ENCODE data around the gene TRPM2. TPM values are rescaled to one million over a fixed set of nuclear protein-coding genes. Genes with fewer than 3 reads are reported as not detected.
A peak's percentile ranks its signal among the peaks of the same experiment; 100 is the strongest.

TRPM2 gene
- total RNA-seq, 1 experiment from 2014 or later = not detected

- DNase-seq (ENCODE audit: low spot score) = no peak
- in situ Hi-C loops (cut with HindIII; ENCODE audit: low sequenced_read_pairs) = no loop called here
Observed at GRCh38 chr21:44320847-44321246, 32.6 kb upstream of the TRPM2 start.

- in situ Hi-C loops (cut with HindIII; ENCODE audit: low sequenced_read_pairs) = no loop called here
Observed at GRCh38 chr21:44321846-44322450, 31.5 kb upstream of the TRPM2 start.

DNA sequence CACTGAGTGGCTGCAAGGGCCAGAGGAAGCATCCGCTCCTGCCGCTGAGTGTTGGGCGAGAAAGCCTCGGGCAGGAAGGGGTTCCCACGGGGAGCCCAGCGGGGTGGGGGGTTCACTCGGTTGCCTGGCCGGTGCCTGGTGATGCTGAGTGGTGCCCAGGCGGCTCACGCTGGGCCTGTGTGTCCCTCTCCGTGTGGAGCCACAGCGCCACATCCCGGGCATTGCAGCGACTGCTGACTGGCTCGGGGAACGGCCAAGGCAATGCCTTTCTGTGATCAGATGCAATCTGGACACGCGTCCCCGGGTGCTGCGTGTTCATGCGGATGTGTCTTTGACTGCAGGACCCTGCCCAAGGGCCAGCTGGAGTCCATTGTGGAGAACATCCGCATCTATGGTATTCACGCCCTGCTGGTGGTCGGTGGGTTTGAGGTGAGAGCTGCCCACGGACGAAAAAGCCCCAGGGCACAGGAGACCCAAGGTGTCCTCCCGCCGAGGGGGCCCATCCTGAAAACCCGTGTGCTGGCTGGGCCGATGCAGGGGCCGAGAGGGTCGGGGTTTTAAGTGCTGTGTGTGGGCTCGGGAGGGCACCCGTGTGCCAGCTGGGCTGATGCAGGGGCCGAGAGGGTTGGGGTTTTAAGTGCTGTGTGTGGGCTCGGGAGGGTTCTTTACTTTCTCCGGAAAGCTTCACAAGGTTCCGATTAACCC is 30.6 kb upstream of the TRPM2 start:
- in situ Hi-C loops (cut with HindIII; ENCODE audit: low sequenced_read_pairs) = no loop called here
- DNase-seq (ENCODE audit: low spot score) = peak; percentile 68

More at GRCh38 chr21:44321846-44322450, 31.5 kb upstream of the TRPM2 start:
- no peak for DNase-seq (ENCODE audit: low spot score)

DNA sequence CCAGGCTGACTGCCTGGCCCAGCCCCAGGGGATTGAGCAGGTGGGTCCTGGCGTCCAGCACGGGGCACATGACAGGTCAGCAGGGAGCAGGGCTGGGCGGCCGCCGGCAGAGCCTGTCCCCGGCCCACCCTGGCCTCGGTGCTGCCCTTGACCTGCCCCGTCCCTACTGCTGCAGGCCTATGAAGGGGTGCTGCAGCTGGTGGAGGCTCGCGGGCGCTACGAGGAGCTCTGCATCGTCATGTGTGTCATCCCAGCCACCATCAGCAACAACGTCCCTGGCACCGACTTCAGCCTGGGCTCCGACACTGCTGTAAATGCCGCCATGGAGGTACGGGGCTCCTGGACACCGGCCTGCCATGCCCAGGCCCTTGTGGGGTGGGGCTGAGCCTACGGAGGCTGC is 29.8 kb upstream of the TRPM2 start:
- in situ Hi-C loops (cut with HindIII; ENCODE audit: low sequenced_read_pairs) = no loop called here
- DNase-seq (ENCODE audit: low spot score) = no peak

DNA sequence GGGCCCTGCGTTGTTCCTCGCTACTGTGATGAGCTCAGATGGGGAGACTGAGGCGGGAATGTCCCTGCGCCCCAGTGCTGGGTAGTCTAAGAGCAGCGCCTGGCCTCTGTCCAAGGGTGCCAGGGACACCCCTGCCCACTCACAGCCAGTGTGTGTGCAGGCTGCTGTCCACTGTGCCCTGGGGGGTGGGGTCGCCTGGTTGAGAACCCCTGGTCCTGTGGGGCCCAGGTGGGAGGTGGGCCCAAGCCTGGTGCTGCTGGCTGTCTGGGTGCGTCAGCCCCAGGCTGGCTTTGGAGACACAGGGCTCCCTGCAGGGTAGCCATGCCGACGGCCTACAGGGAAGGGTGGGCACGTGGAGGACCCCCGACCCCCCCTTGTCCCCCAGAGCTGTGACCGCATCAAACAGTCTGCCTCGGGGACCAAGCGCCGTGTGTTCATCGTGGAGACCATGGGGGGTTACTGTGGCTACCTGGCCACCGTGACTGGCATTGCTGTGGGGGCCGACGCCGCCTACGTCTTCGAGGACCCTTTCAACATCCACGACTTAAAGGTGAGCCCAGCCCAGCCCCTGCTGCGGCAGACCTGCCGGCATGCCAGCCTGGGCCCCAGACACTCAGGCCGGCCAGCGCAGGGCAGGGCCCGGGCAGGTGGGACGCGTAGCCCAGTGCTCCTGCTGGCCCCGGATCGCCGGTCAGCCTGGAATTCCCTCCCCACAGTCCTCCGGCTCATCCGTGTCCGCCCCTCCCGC is 29.1 kb upstream of the TRPM2 start:
- no peak for DNase-seq (ENCODE audit: low spot score)
- in situ Hi-C loops (cut with HindIII; ENCODE audit: low sequenced_read_pairs) = no loop called here

DNA sequence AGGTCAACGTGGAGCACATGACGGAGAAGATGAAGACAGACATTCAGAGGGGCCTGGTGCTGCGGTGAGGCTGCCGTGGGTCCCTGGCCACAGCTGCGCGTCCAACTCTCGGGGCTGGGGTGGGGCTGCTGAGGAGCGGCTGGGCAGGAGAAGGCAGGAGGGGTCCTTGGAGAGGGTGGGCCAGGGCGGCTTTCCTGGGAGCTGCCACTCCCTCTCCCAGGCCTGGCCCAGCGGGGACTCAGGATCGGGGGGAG is 28.6 kb upstream of the TRPM2 start:
- no peak for DNase-seq (ENCODE audit: low spot score)
- in situ Hi-C loops (cut with HindIII; ENCODE audit: low sequenced_read_pairs) = no loop called here

DNA sequence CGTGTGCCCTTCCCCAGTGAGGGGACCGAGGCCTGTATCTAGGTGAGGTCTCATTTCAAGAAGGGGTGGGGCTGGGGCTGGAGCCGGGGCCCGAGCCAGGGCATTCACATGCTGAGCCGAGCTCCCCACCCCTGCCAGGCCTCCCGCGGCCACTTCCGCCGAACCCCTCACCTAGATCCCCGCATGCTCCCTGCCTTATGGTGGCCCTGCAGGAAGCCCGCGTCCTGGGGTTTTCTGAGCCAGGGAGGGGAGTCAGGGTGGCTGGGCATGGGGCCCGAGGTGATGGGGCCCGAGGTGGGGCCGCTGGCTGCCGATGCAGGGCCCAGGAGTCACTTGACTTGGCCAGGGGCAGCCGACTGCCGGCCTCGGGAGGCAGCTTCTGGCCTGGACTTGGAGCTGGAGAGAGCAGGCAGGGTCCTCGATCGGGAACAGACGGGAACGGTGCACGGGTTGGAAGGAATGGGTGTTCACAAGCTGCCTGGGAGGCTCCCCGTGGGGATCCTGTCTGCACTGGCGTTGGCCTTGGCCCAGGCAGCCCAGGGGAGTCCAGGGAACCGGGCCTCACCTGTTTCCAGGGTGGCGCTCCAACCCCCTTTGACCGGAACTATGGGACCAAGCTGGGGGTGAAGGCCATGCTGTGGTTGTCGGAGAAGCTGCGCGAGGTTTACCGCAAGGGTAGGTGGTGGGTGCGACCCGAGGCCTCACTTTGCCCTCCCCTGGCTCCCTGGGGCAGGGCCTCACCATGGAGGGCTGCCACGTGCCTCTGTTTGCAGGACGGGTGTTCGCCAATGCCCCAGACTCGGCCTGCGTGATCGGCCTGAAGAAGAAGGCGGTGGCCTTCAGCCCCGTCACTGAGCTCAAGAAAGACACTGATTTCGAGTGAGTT is 27.8 kb upstream of the TRPM2 start:
- in situ Hi-C loops (cut with HindIII; ENCODE audit: low sequenced_read_pairs) = no loop called here
- DNase-seq (ENCODE audit: low spot score) = no peak

- DNase-seq (ENCODE audit: low spot score) = no peak
Observed at GRCh38 chr21:44326272-44326647, 27.2 kb upstream of the TRPM2 start.

DNA sequence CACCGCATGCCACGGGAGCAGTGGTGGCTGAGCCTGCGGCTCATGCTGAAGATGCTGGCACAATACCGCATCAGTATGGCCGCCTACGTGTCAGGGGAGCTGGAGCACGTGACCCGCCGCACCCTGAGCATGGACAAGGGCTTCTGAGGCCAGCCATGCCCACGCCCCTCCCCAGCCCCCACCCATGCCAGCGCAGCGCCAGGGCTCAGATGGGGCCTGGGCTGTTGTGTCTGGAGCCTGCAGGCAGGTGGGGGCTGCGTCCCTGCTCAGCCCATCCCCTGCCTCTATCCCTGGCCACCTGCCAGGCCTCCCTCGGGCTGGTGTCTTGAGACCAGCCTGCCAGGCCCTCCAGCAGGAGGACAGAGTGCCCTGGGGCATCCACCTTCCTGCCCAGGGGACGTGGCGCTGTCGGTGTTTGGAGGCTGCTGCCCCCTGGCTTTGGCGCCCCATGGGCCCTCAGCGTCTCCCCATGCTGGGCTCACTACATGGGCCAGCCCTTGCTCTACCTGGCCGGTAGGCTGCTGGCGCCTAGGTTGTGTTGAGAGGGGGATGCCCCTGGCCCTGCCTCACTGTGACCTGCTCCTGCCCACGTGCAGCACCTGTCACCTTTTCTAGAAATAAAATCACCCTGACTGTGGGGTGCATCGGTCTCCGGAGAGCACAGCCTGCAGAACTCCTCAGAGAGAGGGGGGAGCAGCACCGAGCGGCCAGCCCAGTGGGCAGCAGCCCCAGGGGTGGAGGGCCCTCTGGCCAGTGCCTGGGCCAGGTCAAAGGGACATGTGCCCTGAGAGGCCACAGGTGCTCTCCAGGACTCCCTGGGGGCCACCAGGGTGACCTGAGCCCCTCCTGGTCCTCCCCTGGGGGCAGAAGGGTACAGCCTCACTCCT is 26.5 kb upstream of the TRPM2 start:
- no peak for DNase-seq (ENCODE audit: low spot score)
- in situ Hi-C loops (cut with HindIII; ENCODE audit: low sequenced_read_pairs) = no loop called here

More at GRCh38 chr21:44326272-44326647, 27.2 kb upstream of the TRPM2 start:
- in situ Hi-C loops (cut with HindIII; ENCODE audit: low sequenced_read_pairs) = no loop called here

DNA sequence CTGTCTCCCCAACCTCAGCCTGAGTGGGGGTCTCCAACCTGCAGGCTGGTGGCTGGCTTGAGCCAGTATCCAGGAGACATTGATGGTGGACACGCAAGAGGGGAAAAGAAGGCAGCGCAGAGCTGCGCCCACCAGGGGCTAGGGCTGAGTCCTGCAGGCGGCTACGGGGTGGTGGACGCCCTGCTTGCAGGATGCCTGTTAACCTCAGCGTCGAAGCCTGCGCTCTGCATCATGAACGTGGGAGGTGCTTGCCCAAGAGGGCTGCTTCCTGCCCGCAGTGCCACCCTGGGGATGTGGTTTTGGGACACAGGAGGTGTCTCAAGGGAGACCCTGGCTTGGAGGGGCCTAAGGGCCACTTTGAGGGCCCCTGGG is 25.8 kb upstream of the TRPM2 start:
- in situ Hi-C loops (cut with HindIII; ENCODE audit: low sequenced_read_pairs) = no loop called here
- DNase-seq (ENCODE audit: low spot score) = no peak

GRCh38 chr21:44328242-44328895 is 25.1 kb upstream of the TRPM2 start:
- in situ Hi-C loops (cut with HindIII; ENCODE audit: low sequenced_read_pairs) = no loop called here
- no peak for DNase-seq (ENCODE audit: low spot score)

DNA sequence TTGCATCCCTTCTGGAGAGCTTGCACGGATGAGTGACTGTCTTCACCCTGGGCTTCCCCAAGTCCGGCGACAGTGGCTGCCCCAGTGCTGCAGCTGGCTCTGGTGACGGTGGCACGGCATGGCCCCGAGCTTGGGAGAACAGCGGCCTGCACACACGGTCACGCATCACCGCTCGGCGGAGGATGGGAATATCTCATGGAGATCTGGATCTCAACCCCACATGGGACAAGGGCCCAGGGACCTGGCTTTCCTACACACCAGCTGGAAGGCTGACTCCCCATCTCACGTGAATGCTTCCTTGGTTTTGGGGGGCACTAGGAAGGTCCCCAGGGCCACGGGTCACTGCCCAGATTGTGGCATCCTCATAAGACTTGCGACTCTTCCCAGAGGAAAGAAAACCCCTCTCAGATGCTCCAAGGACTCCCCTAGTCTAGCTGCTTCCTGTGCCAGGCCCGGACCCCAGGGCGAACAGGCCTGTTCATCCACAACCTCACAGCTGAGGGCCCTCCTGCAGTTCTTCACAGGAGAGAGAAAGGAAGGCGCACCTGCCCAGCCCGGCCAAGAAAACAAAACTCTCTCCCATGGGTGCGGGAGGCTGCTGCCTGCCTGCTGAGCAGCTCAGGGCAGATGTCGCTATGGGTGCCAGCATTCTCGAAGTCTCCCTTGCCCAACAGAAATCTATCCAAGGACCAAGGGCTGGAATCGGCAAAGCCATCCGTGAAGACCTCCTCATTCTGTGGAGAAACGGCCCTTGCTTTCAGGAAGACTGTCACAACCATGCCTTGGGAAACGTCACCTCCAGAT is 24.1 kb upstream of the TRPM2 start:
- no peak for DNase-seq (ENCODE audit: low spot score)
- in situ Hi-C loops (cut with HindIII; ENCODE audit: low sequenced_read_pairs) = no loop called here

- no peak for DNase-seq (ENCODE audit: low spot score)
- in situ Hi-C loops (cut with HindIII; ENCODE audit: low sequenced_read_pairs) = no loop called here
Observed at GRCh38 chr21:44329971-44330681, 23.3 kb upstream of the TRPM2 start.

GRCh38 chr21:44330698-44331097 is 22.7 kb upstream of the TRPM2 start:
- in situ Hi-C loops (cut with HindIII; ENCODE audit: low sequenced_read_pairs) = no loop called here
- no peak for DNase-seq (ENCODE audit: low spot score)

DNA sequence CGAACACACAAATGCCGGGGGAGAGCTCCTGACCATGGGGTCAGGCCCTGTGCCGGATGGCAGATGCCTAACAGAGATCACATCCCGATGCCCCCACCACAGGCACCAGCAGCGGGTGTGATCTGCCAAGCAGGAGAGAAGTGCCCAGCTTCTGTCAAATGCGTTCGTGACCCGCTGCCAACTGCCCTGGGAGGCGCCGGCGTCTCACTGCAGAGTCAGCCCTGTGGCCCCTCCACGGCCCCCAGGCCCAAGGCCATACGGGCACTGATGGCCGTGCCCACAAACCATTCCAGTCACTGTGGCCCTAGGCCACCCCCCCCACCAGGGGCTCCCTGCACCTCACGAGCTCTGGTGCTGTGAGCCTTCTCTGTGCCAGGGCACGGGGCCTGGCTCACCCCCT is 22.2 kb upstream of the TRPM2 start:
- peak; percentile 55 for DNase-seq (ENCODE audit: low spot score)
- in situ Hi-C loops (cut with HindIII; ENCODE audit: low sequenced_read_pairs) = no loop called here

DNA sequence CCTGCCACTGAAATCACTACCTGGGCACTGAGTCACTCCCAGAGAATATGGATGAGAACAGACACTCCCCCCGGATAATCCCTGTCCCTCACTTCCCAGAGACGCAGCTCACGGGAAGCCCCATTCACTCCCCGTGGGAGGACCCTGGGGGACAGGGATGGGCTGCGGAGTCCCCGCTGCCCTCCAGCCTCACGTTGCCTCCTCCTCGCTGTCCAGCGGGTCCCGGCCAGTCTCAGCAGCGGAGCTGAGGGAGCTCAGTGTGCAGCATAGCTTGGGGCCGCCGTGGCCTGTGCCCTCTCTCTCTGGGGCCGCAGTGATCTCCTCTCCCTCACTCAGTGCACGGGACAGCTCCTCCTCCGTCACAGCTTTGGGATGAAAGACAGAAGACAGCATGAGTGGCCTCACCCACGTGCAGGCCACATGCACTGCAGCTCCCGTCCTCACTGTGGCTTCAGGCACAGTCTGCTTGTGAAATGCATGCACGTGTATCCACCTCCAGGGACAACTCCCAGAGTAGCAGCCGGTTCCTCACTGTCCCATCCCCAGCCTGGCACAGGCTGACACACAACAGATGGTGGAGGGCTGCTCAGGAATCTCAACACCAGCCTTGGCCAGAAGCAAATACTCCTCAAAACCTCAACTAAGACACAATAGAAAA is 21.6 kb upstream of the TRPM2 start:
- in situ Hi-C loops (cut with HindIII; ENCODE audit: low sequenced_read_pairs) = no loop called here
- peak; percentile 94 for DNase-seq (ENCODE audit: low spot score)

DNA sequence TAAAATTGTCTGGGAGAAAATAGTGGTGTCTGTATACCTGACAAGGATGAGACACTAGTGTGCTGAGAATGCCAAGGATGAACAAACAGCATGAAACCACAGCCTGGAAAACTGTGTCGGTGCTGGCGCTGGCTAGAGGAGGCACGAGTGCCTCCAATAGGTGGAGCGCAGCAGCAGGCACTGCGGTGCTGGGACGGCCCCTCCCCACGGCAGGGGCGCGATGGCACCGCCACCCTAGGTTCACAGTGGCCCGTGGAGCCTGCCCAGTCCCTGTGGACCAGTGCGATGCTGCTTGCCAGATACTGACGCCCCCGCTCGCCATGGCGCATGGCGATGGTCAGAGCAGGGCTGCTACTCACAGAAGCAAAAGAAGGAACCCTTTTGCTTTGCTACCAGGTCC is 21.0 kb upstream of the TRPM2 start:
- in situ Hi-C loops (cut with HindIII; ENCODE audit: low sequenced_read_pairs) = no loop called here
- no peak for DNase-seq (ENCODE audit: low spot score)

Data from G401 (cell line).